CD14-positive monocyte (primary cell): ENCODE results near the gene LYL1. TPM values are rescaled to one million over a fixed set of nuclear protein-coding genes. Genes with fewer than 3 reads are reported as not detected.

Experiments used
- DNase-seq, 3 donors: peaks; one replicate each; pipeline ENCODE4 v3.0.0-alpha.2; 2011 to 2022
- H2AFZ ChIP-seq: 2 replicates; pipeline ENCODE4 v1.6.0; 2012; ENCODE audit warnings: mild to moderate bottlenecking, low read depth, low read length, inconsistent platforms; ENCODE audit not compliant: insufficient read depth, poor library complexity, severe bottlenecking
- H3K27ac ChIP-seq, 2 donors: 1 replicate in 1 of 2; 2 replicates in 1 of 2; pipeline ENCODE4 v1.5.1; 2012 to 2013; ENCODE audit warnings: low read length in 2 of 2, control low read depth in 1 of 2, inconsistent platforms in 1 of 2, low read depth in 1 of 2, mild to moderate bottlenecking in 1 of 2
- H3K27me3 ChIP-seq, 2 donors: one replicate each; pipeline versions ENCODE4 v1.6.0 to v1.6.1; 2011 to 2013; ENCODE audit warnings: low read length in 2 of 2; ENCODE audit not compliant: control insufficient read depth in 2 of 2, insufficient read depth in 2 of 2
- H3K36me3 ChIP-seq, 2 donors: replicated peaks in 1 of 2; 1 replicate in 1 of 2; 2 replicates in 1 of 2; pipeline versions ENCODE4 v1.5.1 to v1.6.1; 2012 to 2013; ENCODE audit warnings: low read length in 2 of 2, control low read depth in 1 of 2, inconsistent platforms in 1 of 2, mild to moderate bottlenecking in 1 of 2; ENCODE audit not compliant: insufficient read depth in 2 of 2, control insufficient read depth in 1 of 2
- H3K4me1 ChIP-seq, 2 donors: 1 replicate in 1 of 2; 2 replicates in 1 of 2; pipeline versions ENCODE4 v1.5.1 to v1.6.1; 2012 to 2013; ENCODE audit warnings: low read length in 2 of 2, control low read depth in 1 of 2, inconsistent platforms in 1 of 2, mild to moderate bottlenecking in 1 of 2, moderate library complexity in 1 of 2; ENCODE audit not compliant: insufficient read depth in 2 of 2, control insufficient read depth in 1 of 2
- H3K4me2 ChIP-seq: replicated peaks from 2 replicates; pipeline ENCODE3; 2012; ENCODE audit warnings: low read length, moderate library complexity, mild to moderate bottlenecking; ENCODE audit not compliant: poor library complexity, severe bottlenecking; ENCODE audit errors: extremely low read depth
- H3K4me3 ChIP-seq, 3 experiments: fragments of 200-600 bp in 1 of 3; sonication (generic) in 1 of 3; replicated peaks in 1 of 3; 1 replicate in 2 of 3; 2 replicates in 1 of 3; pipeline ENCODE4 v1.5.1; 2011 to 2013; ENCODE audit warnings: low read length in 3 of 3, mild to moderate bottlenecking in 3 of 3, control low read depth in 2 of 3, low read depth in 2 of 3, inconsistent platforms in 1 of 3, moderate library complexity in 1 of 3
- H3K79me2 ChIP-seq: 2 replicates; pipeline ENCODE4 v1.6.0; 2012; ENCODE audit warnings: mild to moderate bottlenecking, control low read depth, inconsistent platforms, low read length, moderate library complexity; ENCODE audit not compliant: insufficient read depth
- H3K9ac ChIP-seq: 2 replicates; pipeline ENCODE4 v1.6.0; 2017; ENCODE audit warnings: low read length, mild to moderate bottlenecking; ENCODE audit not compliant: insufficient read depth, poor library complexity, severe bottlenecking
- H3K9me3 ChIP-seq, 2 donors: replicated peaks in 1 of 2; 1 replicate in 1 of 2; 2 replicates in 1 of 2; pipeline versions ENCODE4 v1.5.1 to v1.6.1; 2012 to 2013; ENCODE audit warnings: low read length in 2 of 2, control low read depth in 1 of 2; ENCODE audit not compliant: control insufficient read depth in 1 of 2, insufficient read depth in 1 of 2
- H4K20me1 ChIP-seq: 2 replicates; pipeline ENCODE4 v1.6.0; 2012; ENCODE audit warnings: mild to moderate bottlenecking, low read length, control low read depth, moderate library complexity; ENCODE audit not compliant: insufficient read depth
- H3K27ac Mint-ChIP-seq, 7 donors: one replicate each; pipeline ENCODE4 v1.8.0; 2020; ENCODE audit warnings: mild to moderate bottlenecking in 7 of 7, mixed read lengths in 7 of 7, moderate library complexity in 6 of 7, inconsistent platforms in 2 of 7
- H3K27me3 Mint-ChIP-seq, 3 donors: one replicate each; pipeline ENCODE4 v1.8.0; 2021 to 2022; ENCODE audit warnings: low read depth in 3 of 3, mild to moderate bottlenecking in 3 of 3, mixed read lengths in 3 of 3, moderate library complexity in 3 of 3, inconsistent platforms in 1 of 3
- H3K36me3 Mint-ChIP-seq, 2 donors: one replicate each; pipeline ENCODE4 v1.8.0; 2020; ENCODE audit warnings: mixed read lengths in 2 of 2, inconsistent platforms in 1 of 2, mild to moderate bottlenecking in 1 of 2
- H3K4me1 Mint-ChIP-seq: one replicate; pipeline ENCODE4 v1.8.0; 2020; ENCODE audit warnings: mild to moderate bottlenecking, mixed read lengths
- H3K4me3 Mint-ChIP-seq, 2 donors: one replicate each; pipeline ENCODE4 v1.8.0; 2020; ENCODE audit warnings: mild to moderate bottlenecking in 2 of 2, mixed read lengths in 2 of 2, moderate library complexity in 1 of 2
- H3K9me3 Mint-ChIP-seq, 7 donors: one replicate each; pipeline ENCODE4 v1.8.0; 2020 to 2022; ENCODE audit warnings: mixed read lengths in 7 of 7, mild to moderate bottlenecking in 6 of 7, moderate library complexity in 6 of 7, inconsistent platforms in 2 of 7
- CTCF ChIP-seq: fragments of 200-600 bp; IDR thresholded peaks from one replicate; pipeline ENCODE4 v1.8.0; 2022; ENCODE audit warnings: antibody characterized with exemption, mild to moderate bottlenecking
- WGBS: methylation state at CpG from one replicate; pipeline ENCODE4 v1.1.5; 2013; ENCODE audit warnings: missing lambda C conversion rate; ENCODE audit not compliant: insufficient coverage; 5-methylcytosine and 5-hydroxymethylcytosine counted together
- intact Hi-C, 2 donors: fragments of 100-400 bp; cut with micrococcal nuclease; formaldehyde crosslinking; loops; one replicate each; pipeline versions ENCODE4 v1.15.0 to v1.15.1; 2023
- polyA plus RNA-seq, 3 donors: library from polyadenylated mRNA; depleted of rRNA in 1 of 3; unstranded in 2 of 3; stranded (reverse) in 1 of 3; fragments of 300-500 nt in 2 of 3; fragments of >200 nt in 1 of 3; fragmentation: Illumina TruSeq in 2 of 3; gene quantifications; 1 replicate in 2 of 3; 2 replicates in 1 of 3; pipeline ENCODE4 v1.2.3, GENCODE V29; 2012 to 2021

Gene LYL1
- polyA plus RNA-seq, 3 donors = 35.7 to 51.1 (median 37.1) TPM

GRCh38 chr19:13134626-13135025, 32.0 kb upstream of the LYL1 start:
- no peaks in the 10 kb centered on the region for H3K27me3 Mint-ChIP-seq
- H3K4me1 ChIP-seq = no peaks in the 10 kb centered on the region
- peaks cover 42 to 59% of the 10 kb centered on the region in 2 donors for H3K36me3 ChIP-seq
- H3K4me1 Mint-ChIP-seq = peaks cover 16% of the 10 kb centered on the region
- no peak for TF ChIP-seq CTCF
- DNase-seq = no peak
- no peak overlapping the region for H3K27ac ChIP-seq
- H3K36me3 Mint-ChIP-seq = peaks cover 35 to 65% of the 10 kb centered on the region in 2 donors
- peaks cover 0 to 2% (median 0%) of the 10 kb centered on the region in 7 donors for H3K9me3 Mint-ChIP-seq
- no peak overlapping the region for H2AFZ ChIP-seq
- H3K9ac ChIP-seq = no peak overlapping the region
- H3K27me3 ChIP-seq = no peaks in the 10 kb centered on the region
- no peaks in the 10 kb centered on the region for H3K9me3 ChIP-seq
- intact Hi-C loops = no loop called here
- no peak overlapping the region for H3K4me3 Mint-ChIP-seq
- no peak overlapping the region for H3K4me3 ChIP-seq
- WGBS = no CpG with 5 or more reads among the region's 3 CpGs
- H3K27ac Mint-ChIP-seq = peak overlapping the region in 2 of 7 donors; percentile 42 to 46
- H3K79me2 ChIP-seq = peaks cover 49% of the 10 kb centered on the region
- H3K4me2 ChIP-seq = no peak overlapping the region
- peaks cover 64% of the 10 kb centered on the region for H4K20me1 ChIP-seq

GRCh38 chr19:13133241-13133870, 30.7 kb upstream of the LYL1 start:
- Mint-ChIP-seq H3K4me3 (no peak overlapping the region), H3K9me3 (peaks cover 0 to 2% (median 0%) of the 10 kb centered on the region in 7 donors), H3K27me3 (no peaks in the 10 kb centered on the region), H3K4me1 (peaks cover 15% of the 10 kb centered on the region), H3K36me3 (peaks cover 30 to 59% of the 10 kb centered on the region in 2 donors), H3K27ac (peak overlapping the region in 1 of 7 donors; percentile 17)
- Histone ChIP-seq H3K9ac (no peak overlapping the region), H3K36me3 (peaks cover 36 to 53% of the 10 kb centered on the region in 2 donors), H3K4me1 (no peaks in the 10 kb centered on the region), H2AFZ (no peak overlapping the region), H3K9me3 (no peaks in the 10 kb centered on the region), H3K4me2 (no peak overlapping the region), H3K4me3 (no peak overlapping the region), H3K79me2 (peaks cover 61% of the 10 kb centered on the region), H3K27me3 (no peaks in the 10 kb centered on the region), H3K27ac (peak overlapping the region in 1 of 2 donors; percentile 45), H4K20me1 (peaks cover 65% of the 10 kb centered on the region)
- DNase-seq = no peak
- no peak for TF ChIP-seq CTCF
- WGBS = 91% methylated on average over 4 of the region's 12 CpGs
- intact Hi-C loops = no loop called here
